MM.1S (cell line): ENCODE results near the gene EPM2AIP1.

ENCODE experiments used
- DNase-seq: peaks from one replicate; pipeline ENCODE4 v3.0.0-alpha.2; 2015
- H2AFZ ChIP-seq: fragments of 300-600 bp; sonication (generic); 2 replicates; pipeline ENCODE4 v1.6.0; 2016; ENCODE audit warnings: antibody characterized with exemption, low read length
- H3F3A ChIP-seq: fragments of 300-600 bp; sonication (generic); 2 replicates; pipeline ENCODE4 v1.6.1; 2016; ENCODE audit warnings: mild to moderate bottlenecking, antibody characterized with exemption, low read length, moderate library complexity, mixed read lengths; ENCODE audit not compliant: insufficient read depth
- H3K27ac ChIP-seq: fragments of 300-600 bp; sonication (generic); 2 replicates; pipeline ENCODE4 v1.5.1; 2016; ENCODE audit warnings: mild to moderate bottlenecking, low read length
- H3K27me3 ChIP-seq: fragments of 300-600 bp; sonication (generic); replicated peaks from 2 replicates; pipeline ENCODE4 v1.6.0; 2016; ENCODE audit warnings: low read length; ENCODE audit not compliant: insufficient read depth
- H3K36me3 ChIP-seq: fragments of 300-600 bp; sonication (generic); replicated peaks from 2 replicates; pipeline ENCODE4 v1.6.1; 2016; ENCODE audit warnings: mild to moderate bottlenecking, low read length, mixed read lengths; ENCODE audit not compliant: insufficient read depth
- H3K4me1 ChIP-seq: fragments of 300-600 bp; sonication (generic); 2 replicates; pipeline ENCODE4 v1.6.1; 2016; ENCODE audit warnings: low read length, mixed read lengths
- H3K4me2 ChIP-seq: fragments of 300-600 bp; sonication (generic); 2 replicates; pipeline ENCODE4 v1.6.0; 2016; ENCODE audit warnings: low read depth, low read length
- H3K4me3 ChIP-seq: fragments of 300-600 bp; sonication (generic); 2 replicates; pipeline ENCODE4 v1.5.1; 2016; ENCODE audit warnings: low read length, mixed read lengths
- H3K79me2 ChIP-seq: fragments of 300-600 bp; sonication (generic); 2 replicates; pipeline ENCODE4 v1.6.1; 2016; ENCODE audit warnings: mixed run types, low read length, mixed read lengths
- H3K9ac ChIP-seq: fragments of 300-600 bp; sonication (generic); 2 replicates; pipeline ENCODE4 v1.6.1; 2016; ENCODE audit warnings: low read length, mixed read lengths
- H3K9me2 ChIP-seq: fragments of 300-600 bp; sonication (generic); replicated peaks from 2 replicates; pipeline ENCODE4 v1.6.1; 2016; ENCODE audit warnings: mild to moderate bottlenecking, low read length, mixed read lengths; ENCODE audit not compliant: insufficient read depth
- H3K9me3 ChIP-seq: fragments of 300-600 bp; sonication (generic); replicated peaks from 2 replicates; pipeline ENCODE4 v1.6.1; 2016; ENCODE audit warnings: mild to moderate bottlenecking, low read length, mixed read lengths; ENCODE audit not compliant: insufficient read depth
- H4K20me1 ChIP-seq: fragments of 300-600 bp; sonication (generic); 2 replicates; pipeline ENCODE4 v1.6.1; 2016; ENCODE audit warnings: mild to moderate bottlenecking, low read length, moderate library complexity, mixed read lengths; ENCODE audit not compliant: insufficient read depth
- CTCF ChIP-seq: fragments of 300-600 bp; sonication (generic); IDR thresholded peaks from 2 replicates; pipeline ENCODE4 v1.5.1; 2016; ENCODE audit warnings: antibody characterized with exemption, low read length, mixed read lengths
- EZH2 ChIP-seq: fragments of 300-600 bp; sonication (generic); optimal IDR thresholded peaks from 2 replicates; pipeline ENCODE3; 2017; ENCODE audit warnings: low read depth, mild to moderate bottlenecking, antibody characterized with exemption, low read length, mixed read lengths
- EZH2phosphoT487 ChIP-seq: fragments of 300-600 bp; sonication (generic); IDR thresholded peaks from 2 replicates; pipeline ENCODE4 v1.6.1; 2018; ENCODE audit warnings: antibody characterized with exemption, low read length

EPM2AIP1 gene

DNA sequence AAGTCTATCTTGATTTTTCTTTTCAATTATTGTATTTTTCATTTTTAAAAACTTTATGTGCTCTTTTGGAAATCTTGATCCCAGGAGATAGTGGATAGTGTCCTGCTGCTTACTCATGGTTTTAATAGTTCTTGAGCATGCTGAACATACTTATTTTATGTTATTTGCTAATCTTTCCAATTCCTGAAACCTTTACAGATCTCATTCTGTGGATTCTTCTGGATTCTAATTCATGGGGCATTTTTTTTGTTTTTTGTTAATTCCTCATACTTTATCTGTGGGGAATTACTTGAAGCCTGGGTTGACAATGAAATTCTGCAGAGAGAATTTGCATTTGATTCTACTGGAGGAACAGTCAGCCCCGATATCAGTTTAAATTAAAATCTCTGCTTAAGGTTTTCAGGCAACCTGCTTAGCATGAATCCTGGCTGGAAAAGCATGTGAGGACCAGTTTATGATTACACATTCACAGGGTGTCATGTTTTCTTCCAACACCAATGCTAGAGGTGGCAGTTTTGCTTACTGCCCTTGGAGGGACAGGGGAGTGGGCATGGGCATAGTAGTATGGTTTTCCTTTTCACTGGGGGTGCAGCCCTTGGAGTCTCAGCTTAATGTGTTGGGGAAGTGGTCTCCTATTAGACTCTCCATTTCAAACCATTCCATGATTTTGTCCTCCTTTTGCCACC lies 46.4 kb upstream of the EPM2AIP1 start:
- H3K4me3 ChIP-seq, result no peak overlapping the region
- no peak overlapping the region for H2AFZ ChIP-seq
- H3K36me3 ChIP-seq, result no peaks in the 10 kb centered on the region
- H3K27me3 ChIP-seq, result no peaks in the 10 kb centered on the region
- H3K79me2 ChIP-seq, result no peaks in the 10 kb centered on the region
- TF ChIP-seq EZH2, result no peak
- no peak for TF ChIP-seq EZH2phosphoT487
- TF ChIP-seq CTCF, result no peak
- no peak for DNase-seq
- H3K9ac ChIP-seq, result no peak overlapping the region
- H3K9me3 ChIP-seq, result no peaks in the 10 kb centered on the region
- H4K20me1 ChIP-seq, result no peaks in the 10 kb centered on the region
- H3K9me2 ChIP-seq, result no peaks in the 10 kb centered on the region
- H3K4me1 ChIP-seq, result no peaks in the 10 kb centered on the region
- no peak overlapping the region for H3K27ac ChIP-seq
- no peak overlapping the region for H3K4me2 ChIP-seq
- no peaks in the 10 kb centered on the region for H3F3A ChIP-seq

DNA sequence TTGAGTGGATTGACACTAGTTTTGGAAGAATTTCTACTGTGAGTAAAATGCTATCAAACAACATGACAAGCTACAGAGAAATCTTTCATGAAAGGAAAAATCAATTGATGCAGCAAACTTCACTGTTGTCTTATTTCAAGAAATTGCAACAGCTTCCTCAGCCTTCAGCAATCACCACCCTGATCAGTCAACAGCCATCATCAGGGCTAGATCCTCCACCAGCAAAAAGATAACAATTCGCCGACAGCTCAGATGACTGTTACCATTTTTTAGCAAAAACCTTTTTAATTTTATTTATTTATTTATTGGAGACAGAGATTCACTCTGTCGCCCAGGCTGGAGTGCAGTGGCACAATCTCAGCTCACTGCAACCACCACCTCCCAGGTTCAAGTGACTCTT lies 44.4 kb upstream of the EPM2AIP1 start:
- no peak overlapping the region for H3K9ac ChIP-seq
- H3K4me3 ChIP-seq, result no peak overlapping the region
- H2AFZ ChIP-seq, result no peak overlapping the region
- H3K79me2 ChIP-seq, result no peaks in the 10 kb centered on the region
- H3K9me3 ChIP-seq, result no peaks in the 10 kb centered on the region
- no peaks in the 10 kb centered on the region for H3K4me1 ChIP-seq
- no peaks in the 10 kb centered on the region for H4K20me1 ChIP-seq
- TF ChIP-seq EZH2phosphoT487, result no peak
- no peak for TF ChIP-seq CTCF
- TF ChIP-seq EZH2, result no peak
- H3K27me3 ChIP-seq, result no peaks in the 10 kb centered on the region
- H3K4me2 ChIP-seq, result no peak overlapping the region
- H3K9me2 ChIP-seq, result no peaks in the 10 kb centered on the region
- no peaks in the 10 kb centered on the region for H3F3A ChIP-seq
- H3K36me3 ChIP-seq, result 0 out of 2 replicates have a peak, but pooled peaks cover 4% of the 10 kb centered on the region
- DNase-seq, result no peak
- no peak overlapping the region for H3K27ac ChIP-seq

DNA sequence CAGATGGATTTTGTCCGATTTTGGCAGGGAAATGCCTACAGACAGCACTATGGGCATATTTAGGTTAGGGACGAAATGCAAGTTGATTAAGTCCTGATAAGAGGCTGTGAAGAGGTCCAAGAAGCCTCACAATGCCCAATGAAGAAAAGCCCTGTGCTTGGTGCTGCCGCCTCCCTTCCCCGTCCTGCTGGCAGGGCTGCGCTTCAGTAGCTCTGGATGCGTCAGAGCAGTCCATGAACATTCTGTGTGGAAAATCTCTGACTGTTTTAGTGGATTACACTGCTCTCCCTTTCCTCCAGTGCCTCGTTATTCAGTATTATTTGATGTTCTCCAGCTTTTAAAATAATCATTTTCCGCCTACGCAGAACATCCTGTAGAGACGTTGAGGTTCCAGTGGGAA lies 40.0 kb upstream of the EPM2AIP1 start:
- no peak for DNase-seq
- Histone ChIP-seq H3K9me2 (no peaks in the 10 kb centered on the region), H3K4me1 (no peaks in the 10 kb centered on the region), H3K4me3 (no peak overlapping the region), H3K9ac (no peak overlapping the region), H3K9me3 (no peaks in the 10 kb centered on the region), H3K4me2 (no peak overlapping the region), H3F3A (no peaks in the 10 kb centered on the region), H3K27ac (no peak overlapping the region), H3K79me2 (no peaks in the 10 kb centered on the region), H4K20me1 (no peaks in the 10 kb centered on the region), H3K27me3 (no peaks in the 10 kb centered on the region), H3K36me3 (peaks cover 4% of the 10 kb centered on the region), H2AFZ (no peak overlapping the region)
- TF ChIP-seq EZH2phosphoT487 (no peak), EZH2 (no peak), CTCF (no peak)
